HepG2 (cell line): ENCODE data around the gene ZNF322. TPM values are rescaled to one million over a fixed set of nuclear protein-coding genes. Genes with fewer than 3 reads are reported as not detected.

ENCODE experiments used
- ARHGAP35 ChIP-seq: sonication (generic); formaldehyde crosslinking; IDR thresholded peaks from 2 replicates; pipeline ENCODE4 v1.9.0; 2022; ENCODE audit warnings: mild to moderate bottlenecking, inconsistent platforms, moderate library complexity, missing genetic modification reagents, borderline replicate concordance
- ARID5B ChIP-seq: IDR thresholded peaks from 2 replicates; pipeline ENCODE4 v1.4.0; 2020; ENCODE audit warnings: mild to moderate bottlenecking, missing genetic modification reagents
- ARNT2 ChIP-seq: sonication (generic); formaldehyde crosslinking; IDR thresholded peaks from 2 replicates; pipeline ENCODE4 v1.8.0; 2022; ENCODE audit warnings: mild to moderate bottlenecking, low read depth, missing genetic modification reagents, moderate library complexity
- ATRX ChIP-seq: sonication (generic); formaldehyde crosslinking; IDR thresholded peaks from 2 replicates; pipeline ENCODE4 v1.4.0; 2020; ENCODE audit warnings: missing genetic modification reagents, borderline replicate concordance
- HHEX ChIP-seq: IDR thresholded peaks from 2 replicates; pipeline ENCODE4 v1.6.1; 2016; ENCODE audit warnings: control low read depth
- HNRNPK ChIP-seq: fragments of 200-400 bp; formaldehyde crosslinking; IDR thresholded peaks from 2 replicates; pipeline ENCODE4 v1.6.1; 2018; ENCODE audit warnings: low read length, low read depth, moderate library complexity, mild to moderate bottlenecking; ENCODE audit not compliant: poor library complexity, severe bottlenecking
- KLF11 ChIP-seq: IDR thresholded peaks from 2 replicates; pipeline ENCODE4 v1.6.1; 2016; ENCODE audit warnings: missing compliant biosample characterization
- MAX ChIP-seq: IDR thresholded peaks from 2 replicates; pipeline ENCODE4 v1.6.1; 2012; ENCODE audit warnings: inconsistent platforms
- MIER2 ChIP-seq: IDR thresholded peaks from 2 replicates; pipeline ENCODE4 v1.6.1; 2016; ENCODE audit warnings: missing biosample characterization, missing genetic modification reagents
- NFAT5 ChIP-seq: sonication (generic); formaldehyde crosslinking; IDR thresholded peaks from 2 replicates; pipeline ENCODE4 v1.4.0; 2020; ENCODE audit warnings: missing genetic modification reagents
- RBFOX2 ChIP-seq: fragments of 200-400 bp; formaldehyde crosslinking; IDR thresholded peaks from 2 replicates; pipeline ENCODE4 v1.6.1; 2017; ENCODE audit warnings: low read depth, mild to moderate bottlenecking, low read length
- SNAI1 ChIP-seq: sonication (generic); formaldehyde crosslinking; IDR thresholded peaks from 2 replicates; pipeline ENCODE4 v1.5.0; 2020; ENCODE audit warnings: mild to moderate bottlenecking, missing genetic modification reagents, borderline replicate concordance
- ZBTB2 ChIP-seq: sonication (generic); formaldehyde crosslinking; IDR thresholded peaks from 2 replicates; pipeline ENCODE4 v1.8.0; 2022; ENCODE audit warnings: low read depth, missing genetic modification reagents
- ZBTB21 ChIP-seq: sonication (generic); formaldehyde crosslinking; IDR thresholded peaks from 2 replicates; pipeline ENCODE4 v1.4.0; 2020; ENCODE audit warnings: missing genetic modification reagents
- ZNF546 ChIP-seq: sonication (generic); formaldehyde crosslinking; conservative IDR thresholded peaks from 2 replicates; pipeline ENCODE4 v1.8.1; 2023; ENCODE audit warnings: mild to moderate bottlenecking, missing genetic modification reagents
- ZNF615 ChIP-seq: sonication (generic); formaldehyde crosslinking; IDR thresholded peaks from 2 replicates; pipeline ENCODE4 v1.5.0; 2020; ENCODE audit warnings: mild to moderate bottlenecking, missing genetic modification reagents, borderline replicate concordance
- ZNF652 ChIP-seq: IDR thresholded peaks from 2 replicates; pipeline ENCODE4 v1.6.1; 2016; ENCODE audit warnings: low read depth, borderline replicate concordance
- ZNF660 ChIP-seq: sonication (generic); formaldehyde crosslinking; IDR thresholded peaks from 2 replicates; pipeline ENCODE4 v1.5.1; 2020; ENCODE audit warnings: mild to moderate bottlenecking, low read depth, missing genetic modification reagents, borderline replicate concordance
- polyA plus RNA-seq, 8 experiments: library from polyadenylated mRNA; depleted of rRNA in 3 of 8; stranded (reverse) in 7 of 8; unstranded in 1 of 8; fragments of >200 nt; fragmentation: Illumina TruSeq in 4 of 8; extraction: Trizol in 4 of 8; gene quantifications; 2 replicates each; pipeline versions ENCODE4 v1.2.1 to v1.2.3, GENCODE V29; 2011 to 2016; ENCODE audit warnings: low read depth in 4 of 8, missing spikeins in 1 of 8, mixed read lengths in 1 of 8; ENCODE audit not compliant: insufficient read depth in 1 of 8
- total RNA-seq, 5 experiments: library from RNA; depleted of rRNA; stranded (reverse); fragments of >200 nt; fragmentation: Illumina TruSeq; extraction: Trizol; gene quantifications; 2 replicates each; pipeline ENCODE4 v1.2.3, GENCODE V29; 2016; ENCODE audit warnings: low read depth in 1 of 5

The ZNF322 gene
- total and polyA plus RNA-seq, 2 of the 13 experiments (the other 11 are each of a cell fraction or from before 2014, with no cell fraction given) = 8.3 to 22.8 TPM

- peak; percentile 91 for TF ChIP-seq ARID5B (CRISPR knock-in tag)
- peak; percentile 88 for TF ChIP-seq MIER2
- TF ChIP-seq ARNT2 (CRISPR knock-in tag) = peak; percentile 92
- TF ChIP-seq ZBTB2 (CRISPR knock-in tag) = peak; percentile 69; the same call in 1 of the 2 replicates
- TF ChIP-seq ATRX = no peak
- peak; percentile 18; the same call in 1 of the 2 replicates for TF ChIP-seq HHEX (CRISPR knock-in tag)
- TF ChIP-seq ZNF615 (CRISPR knock-in tag) = peak; percentile 71; the same call in 1 of the 2 replicates
- peak; percentile 82 for TF ChIP-seq RBFOX2
- TF ChIP-seq ZNF652 (CRISPR knock-in tag) = peak; percentile 66
- TF ChIP-seq ZBTB21 (CRISPR knock-in tag) = peak; percentile 73
- TF ChIP-seq NFAT5 (CRISPR knock-in tag) = 0 out of 2 replicates have a peak, but pooled peaks have one; percentile 57
- TF ChIP-seq ZNF660 (CRISPR knock-in tag) = no peak
- TF ChIP-seq ARHGAP35 = peak; percentile 90; the same call in 1 of the 2 replicates
- TF ChIP-seq SNAI1 (CRISPR knock-in tag) = 0 out of 2 replicates have a peak, but pooled peaks have one; percentile 65
- no peak for TF ChIP-seq HNRNPK
- no peak; the same call in 1 of the 2 replicates for TF ChIP-seq ZNF546 (CRISPR knock-in tag)
- 0 out of 2 replicates have a peak, but pooled peaks have one; percentile 94 for TF ChIP-seq KLF11 (CRISPR knock-in tag)
- peak; percentile 96 for TF ChIP-seq MAX
Observed at GRCh38 chr6:26596579-26597388, 62.8 kb downstream of the ZNF322 start, which contains the start of gene ABT1 (continued).
